HFF-Myc (cell line): ENCODE data around the gene ATXN7L2.
A peak's percentile ranks its signal among the peaks of the same experiment; 100 is the strongest.

ENCODE experiments used
- DNase-seq: peaks from one replicate; pipeline ENCODE4 v3.0.0-alpha.2; 2011; ENCODE audit warnings: low read depth; ENCODE audit errors: extremely low read depth
- H3K4me3 ChIP-seq: replicated peaks from 2 replicates; pipeline ENCODE4 v1.5.1; 2011; ENCODE audit warnings: low read depth, mild to moderate bottlenecking, control low read depth, low read length
- TF ChIP-seq, protein P1 (sequence below): IDR thresholded peaks from 2 replicates; pipeline ENCODE4 v1.5.1; 2012; ENCODE audit warnings: mild to moderate bottlenecking, low read depth, low read length, control low read depth; ENCODE audit errors: missing control alignments

ATXN7L2 gene

GRCh38 chr1:109509176-109510134, 25.8 kb downstream of the ATXN7L2 start, which contains the start of gene AMIGO1:
AMIGO1 (minus strand) TSS chr1:109509727; CDS start chr1:109508912, 815 bp downstream.
- no peak for DNase-seq

DNA sequence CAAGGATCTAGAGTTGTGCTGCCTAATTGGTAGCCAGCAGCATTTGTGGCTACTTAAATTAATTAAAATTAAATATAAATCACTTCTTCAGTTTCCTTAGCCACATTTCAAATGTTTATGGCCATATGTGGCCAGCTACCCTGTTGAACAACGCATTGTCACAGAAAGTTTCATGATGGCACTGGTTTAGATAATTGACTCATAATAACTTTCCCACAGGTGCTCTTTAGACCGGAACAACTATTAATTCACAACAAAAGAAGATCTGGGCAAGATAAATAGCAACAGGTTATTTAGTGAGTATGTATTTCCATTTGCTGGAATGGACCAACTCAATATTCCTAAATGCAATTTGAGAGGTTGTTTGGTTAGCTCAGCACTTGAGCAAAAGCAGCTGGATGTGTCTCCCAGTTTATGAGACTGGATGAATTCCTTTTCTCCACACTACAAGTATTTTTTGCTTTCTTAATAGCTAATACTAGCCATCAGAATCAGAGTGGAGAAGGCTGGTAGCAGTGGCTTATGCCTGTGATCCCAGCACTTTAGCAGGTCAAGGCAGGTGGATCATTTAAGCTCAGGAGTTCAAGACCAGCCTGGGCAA, 29.5 kb downstream of the ATXN7L2 start:
- DNase-seq, result no peak
- TF ChIP-seq, protein P1, sequence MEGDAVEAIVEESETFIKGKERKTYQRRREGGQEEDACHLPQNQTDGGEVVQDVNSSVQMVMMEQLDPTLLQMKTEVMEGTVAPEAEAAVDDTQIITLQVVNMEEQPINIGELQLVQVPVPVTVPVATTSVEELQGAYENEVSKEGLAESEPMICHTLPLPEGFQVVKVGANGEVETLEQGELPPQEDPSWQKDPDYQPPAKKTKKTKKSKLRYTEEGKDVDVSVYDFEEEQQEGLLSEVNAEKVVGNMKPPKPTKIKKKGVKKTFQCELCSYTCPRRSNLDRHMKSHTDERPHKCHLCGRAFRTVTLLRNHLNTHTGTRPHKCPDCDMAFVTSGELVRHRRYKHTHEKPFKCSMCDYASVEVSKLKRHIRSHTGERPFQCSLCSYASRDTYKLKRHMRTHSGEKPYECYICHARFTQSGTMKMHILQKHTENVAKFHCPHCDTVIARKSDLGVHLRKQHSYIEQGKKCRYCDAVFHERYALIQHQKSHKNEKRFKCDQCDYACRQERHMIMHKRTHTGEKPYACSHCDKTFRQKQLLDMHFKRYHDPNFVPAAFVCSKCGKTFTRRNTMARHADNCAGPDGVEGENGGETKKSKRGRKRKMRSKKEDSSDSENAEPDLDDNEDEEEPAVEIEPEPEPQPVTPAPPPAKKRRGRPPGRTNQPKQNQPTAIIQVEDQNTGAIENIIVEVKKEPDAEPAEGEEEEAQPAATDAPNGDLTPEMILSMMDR, result no peak
- H3K4me3 ChIP-seq, result no peak overlapping the region

More at GRCh38 chr1:109509176-109510134, 25.8 kb downstream of the ATXN7L2 start, which contains the start of gene AMIGO1:
- peak within 1 kb of the TSS; percentile 46 for H3K4me3 ChIP-seq
- TF ChIP-seq, protein P1, result no peak

GRCh38 chr1:109514846-109515245, 31.1 kb downstream of the ATXN7L2 start:
- no peak for DNase-seq
- no peak overlapping the region for H3K4me3 ChIP-seq
- TF ChIP-seq, protein P1, result no peak

DNA sequence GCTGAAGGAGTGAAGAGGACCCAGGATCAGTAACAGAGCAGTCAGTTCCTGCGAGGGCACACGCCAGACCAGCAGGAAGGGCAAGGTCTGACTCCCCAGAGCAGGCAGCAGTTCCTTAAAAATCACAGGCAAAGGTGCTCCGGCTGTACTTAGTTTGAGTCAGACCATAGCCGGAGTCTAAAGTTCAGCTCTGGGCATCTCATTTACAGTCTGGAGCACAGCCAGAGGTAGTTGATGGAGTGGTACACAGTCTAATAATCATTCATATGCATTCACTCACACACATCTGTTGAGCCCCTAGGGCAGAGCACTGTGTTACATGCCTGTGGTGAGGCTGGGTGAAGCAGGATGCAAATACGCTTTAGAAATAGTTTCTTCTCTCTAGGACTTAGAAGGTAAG, 33.2 kb downstream of the ATXN7L2 start:
- TF ChIP-seq, protein P1, result no peak
- H3K4me3 ChIP-seq, result no peak overlapping the region
- DNase-seq, result peak; percentile 82

- H3K4me3 ChIP-seq, result no peak overlapping the region
- TF ChIP-seq, protein P1, result no peak
- DNase-seq, result no peak
Measured at GRCh38 chr1:109517337-109517736, 33.6 kb downstream of the ATXN7L2 start.

GRCh38 chr1:109521002-109521951, 37.6 kb downstream of the ATXN7L2 start:
- H3K4me3 ChIP-seq, result no peak overlapping the region
- TF ChIP-seq, protein P1, result no peak
- no peak for DNase-seq
